Activated naive CD4-positive, alpha-beta T cell treated with anti-CD3 and anti-CD28 coated beads, Interleukin-2, amount 50 U/mL, for 72 hours (primary cell): ENCODE results near the gene SYK. TPM values are rescaled to one million over a fixed set of nuclear protein-coding genes. Genes with fewer than 3 reads are reported as not detected.
"Not testable (repeated sequence)": the region's sequence is repeated elsewhere in the genome, so short reads cannot be mapped to it uniquely, and the experiment has no call there.

ENCODE experiments used
- ATAC-seq, 2 donors: fragments of 150-1000 bp; cut with Tn5 transposase; 2 replicates each; pipeline ENCODE4 v1.10.0; 2021; ENCODE audit warnings: mild to moderate bottlenecking in 2 of 2, moderate library complexity in 2 of 2
- DNase-seq, 2 donors: peaks; one replicate each; pipeline ENCODE4 v3.0.0; 2021 to 2022; ENCODE audit warnings: low spot score in 2 of 2
- H3K27ac Mint-ChIP-seq, 2 donors: one replicate each; pipeline ENCODE4 v1.8.0; 2022; ENCODE audit warnings: mild to moderate bottlenecking in 2 of 2, mixed read lengths in 2 of 2
- H3K36me3 Mint-ChIP-seq, 2 donors: one replicate each; pipeline ENCODE4 v1.8.0; 2022; ENCODE audit warnings: mixed read lengths in 2 of 2
- H3K9me3 Mint-ChIP-seq, 2 donors: one replicate each; pipeline ENCODE4 v1.8.0; 2022; ENCODE audit warnings: mixed read lengths in 2 of 2
- total RNA-seq, 2 donors: library from RNA; stranded (reverse); gene quantifications; one replicate each; pipeline ENCODE4 v1.2.3, GENCODE V29; 2022

Gene SYK
- total RNA-seq, 2 donors from 2014 or later, result 0.16 to 0.29 TPM

DNA sequence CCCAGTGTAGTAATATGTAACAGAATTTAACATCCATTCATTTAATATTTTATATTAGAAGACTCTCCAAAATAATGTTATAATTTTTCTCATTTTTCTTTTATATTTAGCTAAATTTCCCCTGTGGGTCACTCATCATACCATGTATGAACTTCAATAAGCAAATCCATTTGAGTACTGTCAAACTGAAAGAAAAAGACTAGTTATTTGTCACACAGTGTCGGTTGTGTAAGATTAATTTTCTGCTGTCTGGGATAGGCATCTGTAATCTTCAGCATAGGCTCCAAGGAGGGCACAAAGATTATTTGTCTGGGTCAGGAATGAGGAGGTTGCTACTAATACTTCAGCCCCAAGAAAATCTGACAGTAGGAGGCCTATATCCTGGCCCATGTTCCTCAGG, 13.1 kb upstream of the SYK start:
- not testable (repeated sequence) for H3K27ac Mint-ChIP-seq, DNase-seq, ATAC-seq
- Mint-ChIP-seq H3K9me3 (peaks cover 4 to 17% of the 10 kb centered on the region in 2 donors), H3K36me3 (peaks cover 0 to 20% of the 10 kb centered on the region in 2 donors)

- ATAC-seq (no peak), DNase-seq (no peak)
- Mint-ChIP-seq H3K36me3 (peaks cover 0 to 29% of the 10 kb centered on the region in 2 donors), H3K9me3 (peaks cover 4 to 20% of the 10 kb centered on the region in 2 donors), H3K27ac (no peak overlapping the region)
Observed at GRCh38 chr9:90789408-90789807, 12.2 kb upstream of the SYK start.

GRCh38 chr9:90789862-90790261, 11.8 kb upstream of the SYK start:
- DNase-seq (no peak), ATAC-seq (no peak)
- peaks cover 0 to 30% of the 10 kb centered on the region in 2 donors for H3K36me3 Mint-ChIP-seq
- H3K27ac Mint-ChIP-seq, result no peak overlapping the region
- peaks cover 4 to 20% of the 10 kb centered on the region in 2 donors for H3K9me3 Mint-ChIP-seq

DNA sequence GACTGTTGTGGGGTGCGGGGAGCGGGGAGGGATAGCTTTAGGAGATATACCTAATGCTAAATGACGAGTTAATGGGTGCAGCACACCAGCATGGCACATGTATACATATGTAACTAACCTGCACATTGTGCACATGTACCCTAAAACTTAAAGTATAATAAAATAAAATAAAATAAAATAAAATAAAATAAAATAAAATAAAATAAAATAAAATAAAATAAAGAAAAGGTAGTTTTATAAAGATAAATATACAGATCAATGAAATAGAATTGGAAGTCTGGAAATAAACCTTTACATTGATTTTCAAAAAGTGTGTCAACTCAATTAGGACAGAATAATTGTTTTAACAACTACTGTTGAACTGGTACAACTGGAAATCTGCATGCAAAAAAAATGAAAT, 8.6 kb upstream of the SYK start:
- not testable (repeated sequence) for DNase-seq, ATAC-seq, H3K27ac Mint-ChIP-seq
- H3K9me3 Mint-ChIP-seq, result peaks cover 4 to 20% of the 10 kb centered on the region in 2 donors
- peaks cover 0 to 30% of the 10 kb centered on the region in 2 donors for H3K36me3 Mint-ChIP-seq

DNA sequence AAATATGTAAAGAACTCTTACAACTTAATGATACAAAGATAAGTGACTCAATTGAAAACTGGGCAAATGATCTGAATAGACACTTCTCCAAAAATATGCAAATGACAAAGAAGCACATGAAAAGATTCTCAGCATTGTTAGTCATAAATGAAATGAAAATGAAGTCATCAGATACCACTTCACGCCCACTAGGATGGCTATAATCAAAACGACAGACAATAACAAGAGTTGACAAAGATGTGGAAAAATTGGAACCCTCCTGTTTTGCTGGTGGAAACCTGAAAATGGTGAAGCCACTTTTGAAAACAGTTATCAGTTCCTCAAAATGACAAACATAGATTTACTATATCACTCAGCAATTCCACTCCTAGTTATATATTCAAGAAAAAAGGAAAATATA, 7.9 kb upstream of the SYK start:
- Mint-ChIP-seq H3K27ac (no peak overlapping the region), H3K36me3 (peaks cover 0 to 30% of the 10 kb centered on the region in 2 donors), H3K9me3 (peaks cover 4 to 20% of the 10 kb centered on the region in 2 donors)
- no peak for DNase-seq
- peak in 1 of 2 donors; percentile 92 for ATAC-seq

DNA sequence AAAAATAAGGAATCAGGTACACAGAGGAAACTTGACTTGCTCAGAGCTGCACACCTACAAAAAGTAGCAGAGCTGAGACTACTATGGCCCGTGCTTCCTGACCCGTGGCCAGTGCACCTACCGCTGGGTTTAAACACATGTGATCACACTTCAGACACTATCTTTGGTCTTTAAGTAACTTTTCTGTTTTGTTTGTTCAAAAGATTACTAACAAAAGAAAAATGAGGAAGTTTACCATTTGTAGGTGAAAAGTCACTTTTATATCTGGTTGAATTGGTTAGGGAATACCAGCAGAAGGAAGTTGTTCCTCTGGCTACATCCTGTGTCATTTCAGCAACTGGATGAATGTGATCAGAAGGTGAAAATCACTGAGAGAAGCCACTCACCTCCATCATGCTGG, 6.5 kb upstream of the SYK start:
- Mint-ChIP-seq H3K27ac (no peak overlapping the region), H3K9me3 (peaks cover 4 to 14% of the 10 kb centered on the region in 2 donors)
- no peak for ATAC-seq

GRCh38 chr9:90795871-90796317, 5.7 kb upstream of the SYK start:
- no peak for DNase-seq
- Mint-ChIP-seq H3K9me3 (peaks cover 4 to 10% of the 10 kb centered on the region in 2 donors), H3K27ac (no peak overlapping the region), H3K36me3 (peaks cover 0 to 17% of the 10 kb centered on the region in 2 donors)
- no peak for ATAC-seq

More for the DNA sequence above, 6.5 kb upstream of the SYK start:
- no peak for DNase-seq
- peaks cover 0 to 20% of the 10 kb centered on the region in 2 donors for H3K36me3 Mint-ChIP-seq

DNA sequence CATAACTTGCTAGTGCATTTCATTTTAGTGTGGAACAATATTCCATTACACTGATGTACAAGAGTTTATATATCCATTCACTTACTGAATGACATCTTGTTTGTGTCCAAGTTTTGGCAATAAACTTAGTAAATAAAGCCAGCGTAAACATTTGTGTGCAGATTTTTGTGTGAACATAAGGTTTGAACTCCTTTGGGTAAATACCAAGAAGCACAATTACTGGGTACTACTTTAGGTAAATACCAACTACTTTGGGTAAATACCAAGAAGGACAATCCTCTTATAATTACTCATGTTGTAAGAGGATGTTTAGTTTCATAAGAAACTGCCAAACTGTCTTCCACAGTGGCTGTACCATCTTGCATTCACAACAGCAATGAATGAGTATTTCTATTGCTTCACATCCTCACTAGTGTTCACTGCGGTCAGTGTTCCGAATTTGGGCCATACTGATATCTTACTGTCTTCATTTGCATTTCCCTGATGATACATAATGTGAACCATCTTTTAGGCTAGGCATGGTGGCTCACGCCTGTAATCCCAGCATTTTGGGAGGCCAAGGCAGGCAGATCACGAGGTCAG, 2.3 kb upstream of the SYK start:
- Mint-ChIP-seq H3K36me3 (peaks cover 5 to 7% of the 10 kb centered on the region in 2 donors), H3K9me3 (no peaks in the 10 kb centered on the region), H3K27ac (no peak overlapping the region)
- no peak for DNase-seq
- ATAC-seq, result no peak

GRCh38 chr9:90801973-90802322, 329 bp downstream of the SYK start:
- Mint-ChIP-seq H3K27ac (peak overlapping the region in 1 of 2 donors; percentile 57), H3K9me3 (no peaks in the 10 kb centered on the region), H3K36me3 (peaks cover 5 to 7% of the 10 kb centered on the region in 2 donors)
- ATAC-seq, result no peak
- no peak for DNase-seq

- ATAC-seq, result no peak
- DNase-seq, result no peak
- Mint-ChIP-seq H3K9me3 (no peaks in the 10 kb centered on the region), H3K36me3 (peaks cover 5 to 7% of the 10 kb centered on the region in 2 donors), H3K27ac (peak overlapping the region in 1 of 2 donors; percentile 57)
Observed at GRCh38 chr9:90802386-90802985, 867 bp downstream of the SYK start.

- H3K36me3 Mint-ChIP-seq, result peaks cover 5 to 7% of the 10 kb centered on the region in 2 donors
- H3K9me3 Mint-ChIP-seq, result no peaks in the 10 kb centered on the region
- ATAC-seq (no peak), DNase-seq (no peak)
- no peak overlapping the region for H3K27ac Mint-ChIP-seq
Observed at GRCh38 chr9:90803860-90804593, 2.4 kb downstream of the SYK start.

DNA sequence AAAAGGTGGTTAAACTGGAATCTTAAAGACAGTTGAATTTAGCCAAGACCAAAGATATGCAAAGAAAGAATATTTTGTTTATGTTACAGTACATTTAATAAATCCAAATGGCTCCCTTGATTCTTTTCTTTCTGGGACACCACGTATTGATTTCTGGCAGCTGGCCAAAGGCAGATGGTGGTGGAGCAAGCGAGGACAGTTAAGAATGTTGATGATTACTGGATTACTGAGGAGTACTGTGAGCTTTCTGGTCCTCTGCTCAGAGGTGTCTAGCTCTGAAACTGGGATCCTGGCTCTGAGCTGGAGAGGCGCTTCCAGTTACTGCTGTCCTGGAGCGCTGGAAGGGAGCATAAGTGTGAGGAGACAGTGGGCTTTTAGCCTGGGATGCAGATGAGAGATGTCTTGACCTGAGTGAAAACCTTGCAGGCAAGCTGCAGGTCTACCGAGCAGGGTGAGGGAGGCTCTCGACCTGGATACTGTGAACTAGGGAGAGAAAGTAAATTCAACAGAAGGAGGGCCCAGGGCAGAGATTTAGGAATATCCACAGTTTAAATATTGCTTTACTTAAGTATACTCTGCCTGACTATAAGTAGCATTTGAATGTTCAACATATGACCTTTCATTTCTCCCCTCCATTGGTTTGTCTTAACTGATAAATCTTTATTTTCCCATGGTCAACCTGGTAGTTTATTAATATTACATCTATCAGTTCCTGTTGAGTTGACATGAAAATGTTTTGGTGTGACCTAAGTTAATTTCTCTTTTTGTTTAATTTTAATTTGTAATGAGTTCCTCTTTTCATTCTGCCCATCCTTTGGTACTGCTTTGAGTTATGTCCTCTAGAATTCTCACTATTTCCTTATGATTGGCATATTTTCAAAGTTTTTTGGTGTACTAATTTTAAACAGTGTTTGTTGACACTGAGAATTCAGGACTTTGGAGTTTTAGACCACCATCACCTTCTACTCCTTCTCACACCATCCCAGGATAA, 3.7 kb downstream of the SYK start:
- Mint-ChIP-seq H3K36me3 (peaks cover 5 to 7% of the 10 kb centered on the region in 2 donors), H3K27ac (no peak overlapping the region), H3K9me3 (no peaks in the 10 kb centered on the region)
- ATAC-seq (no peak), DNase-seq (no peak)

- ATAC-seq (no peak), DNase-seq (no peak)
- H3K36me3 Mint-ChIP-seq, result peaks cover 4 to 5% of the 10 kb centered on the region in 2 donors
- no peaks in the 10 kb centered on the region for H3K9me3 Mint-ChIP-seq
- H3K27ac Mint-ChIP-seq, result no peak overlapping the region
Observed at GRCh38 chr9:90807006-90807405, 5.4 kb downstream of the SYK start.

DNA sequence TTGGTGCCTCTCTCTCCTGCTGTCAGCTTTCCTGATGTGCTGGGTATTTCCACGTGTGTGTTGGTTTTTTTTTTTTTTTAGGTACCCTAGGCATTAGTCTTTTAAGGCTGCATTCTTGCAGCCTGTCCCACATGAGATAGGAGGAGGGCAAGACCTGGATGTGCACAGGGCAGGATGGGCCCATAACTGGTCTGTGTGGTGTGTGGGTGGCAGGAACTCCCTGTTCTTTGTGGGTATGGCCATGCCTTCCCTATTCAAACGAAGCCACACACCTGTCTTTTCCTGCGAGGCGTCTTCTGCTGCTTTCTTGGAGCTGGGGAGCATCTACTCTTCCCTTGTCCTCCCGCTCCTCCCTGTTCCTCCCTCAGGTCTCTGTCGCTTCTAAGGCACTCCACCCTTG, 6.8 kb downstream of the SYK start:
- no peaks in the 10 kb centered on the region for H3K9me3 Mint-ChIP-seq
- no peaks in the 10 kb centered on the region for H3K36me3 Mint-ChIP-seq
- DNase-seq (no peak), ATAC-seq (no peak)
- no peak overlapping the region for H3K27ac Mint-ChIP-seq

GRCh38 chr9:90808890-90809685, 7.5 kb downstream of the SYK start:
- ATAC-seq (no peak), DNase-seq (no peak)
- no peak overlapping the region for H3K27ac Mint-ChIP-seq
- H3K9me3 Mint-ChIP-seq, result no peaks in the 10 kb centered on the region
- H3K36me3 Mint-ChIP-seq, result no peaks in the 10 kb centered on the region

DNA sequence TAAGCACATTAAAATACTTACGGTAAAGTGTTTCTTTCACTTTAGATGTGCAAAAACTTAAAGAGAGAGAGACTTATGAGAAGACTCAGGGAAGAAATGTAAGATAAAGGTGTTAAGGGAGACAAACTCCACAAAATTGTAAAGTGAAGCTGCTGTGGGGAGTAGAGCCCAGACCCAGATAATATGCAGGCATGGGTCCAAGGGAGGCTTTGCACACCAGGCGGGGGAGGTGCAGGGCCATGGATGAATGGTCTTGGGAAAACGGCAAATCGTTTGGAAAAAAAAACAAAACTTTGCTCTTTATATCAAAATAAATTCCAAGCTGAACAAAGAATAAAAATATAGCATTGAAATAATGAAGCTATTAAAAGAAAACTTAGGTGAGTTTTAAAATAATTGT, 9.1 kb downstream of the SYK start:
- Mint-ChIP-seq H3K9me3 (no peaks in the 10 kb centered on the region), H3K27ac (no peak overlapping the region), H3K36me3 (no peaks in the 10 kb centered on the region)
- ATAC-seq (no peak), DNase-seq (no peak)
